ENCODE data around the gene TIMP3.
"Not testable (repeated sequence)": the region's sequence is repeated elsewhere in the genome, so short reads cannot be mapped to it uniquely, and the experiment has no call there.

The TIMP3 gene

DNA sequence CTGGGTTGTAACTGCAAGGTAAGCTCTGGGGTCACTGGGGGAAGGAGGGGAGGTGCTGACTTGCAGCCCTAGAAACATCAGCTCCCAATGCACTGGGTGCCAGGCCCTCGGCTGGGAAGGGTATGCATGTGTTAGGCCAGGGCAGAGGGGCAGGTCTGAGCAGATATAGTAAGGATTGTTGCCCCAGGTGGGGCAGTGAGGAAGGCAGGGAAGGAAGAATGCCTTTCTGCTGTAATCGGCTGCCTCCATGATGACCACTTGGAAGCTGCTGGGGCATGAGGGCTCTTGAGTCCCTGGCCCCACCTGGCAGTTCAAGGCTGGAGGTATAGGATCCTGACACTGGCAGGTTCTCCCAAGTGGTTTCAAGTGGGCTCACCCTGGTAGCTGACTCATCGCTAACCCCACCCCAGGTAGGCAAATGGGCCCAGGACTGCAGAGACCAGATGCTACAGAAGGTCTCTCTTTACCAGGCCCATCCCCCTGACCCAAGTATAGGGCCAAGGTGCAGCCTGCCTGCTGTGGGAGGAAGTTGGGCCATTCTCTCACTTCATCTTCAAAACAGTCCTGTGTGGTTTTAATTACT is 56.7 kb downstream of the TIMP3 start:
- no peak for DNase-seq

DNA sequence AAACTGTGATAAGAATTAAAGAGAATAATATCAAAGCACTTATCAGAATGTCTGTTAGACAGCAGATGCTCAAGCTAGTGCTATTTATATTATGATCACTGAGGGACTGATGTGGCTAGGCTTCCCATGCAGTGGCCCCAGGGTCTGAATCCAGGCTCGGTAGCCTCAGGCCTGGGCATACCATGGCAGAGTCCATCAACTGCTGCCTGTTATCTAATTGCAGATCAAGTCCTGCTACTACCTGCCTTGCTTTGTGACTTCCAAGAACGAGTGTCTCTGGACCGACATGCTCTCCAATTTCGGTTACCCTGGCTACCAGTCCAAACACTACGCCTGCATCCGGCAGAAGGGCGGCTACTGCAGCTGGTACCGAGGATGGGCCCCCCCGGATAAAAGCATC is 57.5 kb downstream of the TIMP3 start:
- DNase-seq, result no peak

DNA sequence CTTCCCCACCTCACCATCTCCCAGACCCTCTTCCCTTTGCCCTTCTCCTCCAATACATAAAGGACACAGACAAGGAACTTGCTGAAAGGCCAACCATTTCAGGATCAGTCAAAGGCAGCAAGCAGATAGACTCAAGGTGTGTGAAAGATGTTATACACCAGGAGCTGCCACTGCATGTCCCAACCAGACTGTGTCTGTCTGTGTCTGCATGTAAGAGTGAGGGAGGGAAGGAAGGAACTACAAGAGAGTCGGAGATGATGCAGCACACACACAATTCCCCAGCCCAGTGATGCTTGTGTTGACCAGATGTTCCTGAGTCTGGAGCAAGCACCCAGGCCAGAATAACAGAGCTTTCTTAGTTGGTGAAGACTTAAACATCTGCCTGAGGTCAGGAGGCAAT is 58.2 kb downstream of the TIMP3 start:
- no peak for DNase-seq

DNA sequence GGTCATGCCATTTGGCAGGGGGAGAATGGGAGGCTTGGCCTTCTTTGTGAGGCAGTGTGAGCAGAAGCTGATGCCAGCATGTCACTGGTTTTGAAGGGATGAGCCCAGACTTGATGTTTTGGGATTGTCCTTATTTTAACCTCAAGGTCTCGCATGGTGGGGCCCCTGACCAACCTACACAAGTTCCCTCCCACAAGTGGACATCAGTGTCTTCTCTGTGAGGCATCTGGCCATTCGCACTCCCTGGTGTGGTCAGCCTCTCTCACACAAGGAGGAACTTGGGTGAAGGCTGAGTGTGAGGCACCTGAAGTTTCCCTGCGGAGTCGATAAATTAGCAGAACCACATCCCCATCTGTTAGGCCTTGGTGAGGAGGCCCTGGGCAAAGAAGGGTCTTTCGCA is 59.8 kb downstream of the TIMP3 start:
- DNase-seq, result no peak

DNA sequence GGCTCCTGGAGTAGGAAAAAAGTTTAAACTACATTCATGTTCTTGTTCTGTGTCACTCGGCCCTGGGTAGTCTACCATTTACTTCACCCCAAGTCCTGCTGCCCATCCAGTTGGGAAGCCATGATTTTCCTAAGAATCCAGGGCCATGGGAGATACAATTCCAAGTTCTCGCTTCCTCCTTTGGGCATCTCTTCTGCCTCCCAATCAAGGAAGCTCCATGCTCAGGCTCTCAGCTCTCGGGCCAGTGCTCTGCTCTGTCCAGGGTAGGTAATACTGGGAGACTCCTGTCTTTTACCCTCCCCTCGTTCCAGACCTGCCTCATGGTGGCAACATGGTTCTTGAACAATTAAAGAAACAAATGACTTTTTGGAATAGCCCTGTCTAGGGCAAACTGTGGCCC is 60.6 kb downstream of the TIMP3 start:
- DNase-seq, result no peak

DNA sequence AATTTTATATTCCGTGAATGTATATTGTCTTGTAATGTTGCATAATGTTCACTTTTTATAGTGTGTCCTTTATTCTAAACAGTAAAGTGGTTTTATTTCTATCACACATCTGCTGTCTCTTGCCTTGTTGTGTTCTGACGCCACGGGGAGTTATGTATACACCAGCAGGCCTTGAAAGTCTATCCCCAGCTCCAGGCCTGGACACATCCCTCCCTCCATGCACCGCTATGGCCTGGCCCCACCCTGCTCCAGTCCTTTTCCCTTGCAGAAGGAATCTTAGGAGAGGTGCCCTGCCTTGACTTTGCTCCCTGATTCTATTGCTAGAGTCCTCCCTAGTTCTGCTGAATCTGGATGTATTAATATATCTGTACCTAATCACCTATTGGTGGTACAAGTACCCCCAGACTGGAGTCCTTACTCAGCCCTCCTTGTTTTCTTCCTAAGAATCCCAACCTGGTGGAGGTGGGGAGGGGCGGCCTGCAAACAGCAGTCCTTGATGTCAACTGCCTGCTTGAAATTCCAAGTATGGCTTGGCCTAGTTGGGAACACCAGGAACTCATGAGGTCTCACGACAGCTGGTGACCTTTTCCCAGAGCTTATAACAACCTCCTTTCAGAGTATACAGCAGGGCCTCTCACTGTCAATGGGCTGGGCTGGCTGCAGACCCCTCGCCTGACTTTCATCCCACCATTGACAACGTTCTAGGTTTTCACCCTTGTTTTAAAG is 61.6 kb downstream of the TIMP3 start:
- DNase-seq, result no peak

DNA sequence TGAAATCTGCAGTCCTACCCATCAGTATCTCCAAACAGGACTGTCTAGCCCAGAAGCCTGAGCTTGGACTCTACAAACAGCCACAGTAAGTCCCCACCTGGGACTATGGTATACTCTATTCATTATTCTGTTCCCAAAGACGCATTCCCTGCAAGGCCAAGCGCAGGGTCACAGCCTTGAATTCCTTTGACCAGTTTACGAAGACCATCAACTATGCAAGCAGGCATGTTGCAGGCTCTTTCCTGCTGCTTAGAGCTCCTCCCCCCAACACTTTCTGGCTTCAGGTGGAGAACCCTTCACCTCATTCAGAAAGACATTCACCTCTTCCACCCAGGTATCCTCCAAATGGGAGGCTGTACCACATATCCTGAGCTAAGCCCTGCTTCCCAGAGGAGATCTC is 62.5 kb downstream of the TIMP3 start:
- no peak for DNase-seq

DNA sequence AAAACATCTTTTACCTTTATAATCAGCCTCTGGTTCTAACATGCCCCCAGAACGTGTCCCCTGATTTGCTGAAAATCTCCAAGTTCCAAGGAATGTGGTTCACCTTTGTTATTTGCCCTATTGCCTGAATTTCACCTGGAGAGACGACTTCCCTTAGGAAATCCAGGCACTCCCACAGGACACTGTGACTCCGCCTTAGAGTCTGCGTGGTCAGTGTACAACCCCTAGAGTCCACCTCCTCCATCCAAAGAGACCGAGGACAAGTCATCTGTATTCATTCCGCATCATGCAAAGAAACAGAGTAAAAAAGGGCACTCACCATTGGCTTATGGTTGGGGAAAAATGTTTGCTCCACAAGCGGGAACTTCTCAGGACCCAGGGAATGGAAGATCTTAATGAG is 63.1 kb downstream of the TIMP3 start:
- no peak for DNase-seq

DNA sequence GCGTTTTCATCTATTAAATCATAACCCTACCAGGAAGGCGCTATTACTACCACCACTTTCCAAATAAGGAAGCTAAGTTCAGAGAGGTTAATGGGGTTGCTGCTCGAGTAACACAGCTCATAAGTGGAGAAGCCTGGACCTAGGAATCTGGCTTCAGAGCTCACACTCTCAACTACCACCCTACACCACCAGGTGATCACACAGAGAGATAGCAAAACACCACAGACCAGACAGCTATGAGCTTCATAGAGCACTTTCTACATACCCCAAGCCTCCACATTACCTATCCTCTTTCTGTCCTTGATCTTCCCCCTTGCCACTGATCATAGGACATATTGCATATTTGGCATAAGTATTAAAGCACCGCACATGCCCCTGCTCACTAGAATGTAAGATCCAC is 65.4 kb downstream of the TIMP3 start:
- DNase-seq, result no peak

DNA sequence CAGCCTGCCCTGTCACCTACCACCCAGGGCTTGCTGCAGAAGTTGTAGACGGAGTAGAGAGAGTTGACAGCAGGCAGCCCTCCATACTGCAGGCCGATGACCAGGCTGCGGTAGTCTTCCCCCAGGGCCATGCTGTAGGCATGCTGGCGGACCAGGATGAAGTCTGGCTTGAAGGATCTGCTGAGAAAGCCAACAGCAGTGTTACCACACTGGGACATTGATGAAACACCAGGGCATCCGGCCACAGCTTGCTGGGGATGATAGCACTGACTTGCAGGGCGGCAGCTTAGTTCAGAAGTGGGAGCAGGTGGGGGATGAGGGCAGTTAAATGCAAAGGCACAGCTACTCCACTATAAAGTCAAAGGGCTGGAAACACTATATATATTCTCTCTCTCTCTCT is 67.4 kb downstream of the TIMP3 start:
- no peak for DNase-seq

DNA sequence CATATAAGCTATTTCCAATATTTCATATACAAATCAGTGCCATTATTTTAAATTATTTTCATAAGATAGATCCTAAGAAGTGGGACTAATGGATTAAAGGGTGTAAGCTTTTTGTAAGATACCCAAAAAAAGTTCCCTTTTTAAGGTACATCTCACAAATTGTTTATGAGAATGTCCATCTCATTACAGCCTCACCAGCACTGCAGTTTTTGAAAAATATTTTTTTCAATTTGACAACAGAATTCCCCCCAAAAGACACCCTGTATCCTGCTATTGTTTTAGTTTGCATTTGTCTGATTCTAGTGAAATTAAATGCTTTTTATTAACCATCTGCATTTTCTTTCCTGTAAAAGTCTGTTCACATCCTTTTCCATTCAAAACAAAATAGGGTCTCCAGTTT is 69.0 kb downstream of the TIMP3 start:
- no peak for DNase-seq

DNA sequence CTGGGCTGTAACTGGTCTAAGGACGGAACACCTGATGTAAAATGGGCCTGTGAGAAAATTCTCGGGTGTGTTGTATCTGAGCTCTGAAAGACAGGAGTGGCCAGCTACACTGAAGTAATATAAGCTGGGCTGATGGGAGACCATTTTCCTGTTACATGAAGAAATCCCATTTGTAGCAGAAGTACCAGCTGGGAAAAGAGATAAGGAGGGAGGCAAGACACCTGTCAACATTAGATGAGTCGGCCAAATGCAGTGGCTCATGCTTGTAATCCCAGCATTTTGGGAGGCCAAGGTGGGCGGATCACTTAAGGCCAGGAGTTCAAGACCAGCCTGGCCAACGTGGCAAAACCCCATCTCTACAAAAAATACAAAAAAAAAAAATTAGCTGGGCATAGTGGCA is 72.1 kb downstream of the TIMP3 start:
- not testable (repeated sequence) for DNase-seq

DNA sequence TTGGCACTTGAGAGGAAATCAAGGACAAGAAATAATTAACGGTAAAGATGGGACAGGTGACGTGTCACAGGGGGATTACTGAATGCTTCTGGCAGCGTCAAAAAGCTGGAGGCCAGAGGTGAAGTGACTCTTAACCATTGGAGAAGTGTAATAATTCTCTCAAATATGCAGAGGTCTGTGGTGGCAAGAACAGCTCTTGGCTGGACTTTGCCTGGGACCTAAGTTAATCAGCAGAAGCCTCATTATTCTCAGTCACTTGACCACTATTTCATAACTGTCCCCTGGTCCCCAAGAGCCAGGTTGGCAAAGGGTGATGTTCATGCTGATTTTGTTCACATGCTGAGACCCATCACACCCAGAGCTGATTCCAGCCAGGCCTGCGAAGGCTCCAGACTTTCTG is 72.9 kb downstream of the TIMP3 start:
- no peak for DNase-seq

DNA sequence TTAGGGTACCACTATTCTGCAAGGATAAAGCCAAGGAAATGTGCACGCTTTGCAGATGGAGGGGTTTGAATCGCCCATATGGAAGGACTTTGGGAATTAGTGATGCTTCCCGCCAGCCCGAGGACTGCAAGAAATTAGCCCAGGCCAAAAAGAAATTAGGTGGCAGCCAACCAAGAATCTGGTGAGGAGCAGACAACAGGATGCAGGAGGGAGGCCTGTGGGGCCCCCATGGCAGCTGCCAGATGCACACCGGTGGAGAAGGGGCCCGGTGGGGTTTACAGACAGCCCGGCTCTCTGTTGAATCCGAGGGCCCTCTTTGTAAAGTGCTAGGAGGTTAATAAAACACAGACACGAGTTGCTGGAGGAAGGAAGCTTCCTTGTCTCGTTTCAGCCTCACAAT is 73.5 kb downstream of the TIMP3 start:
- no peak for DNase-seq

DNA sequence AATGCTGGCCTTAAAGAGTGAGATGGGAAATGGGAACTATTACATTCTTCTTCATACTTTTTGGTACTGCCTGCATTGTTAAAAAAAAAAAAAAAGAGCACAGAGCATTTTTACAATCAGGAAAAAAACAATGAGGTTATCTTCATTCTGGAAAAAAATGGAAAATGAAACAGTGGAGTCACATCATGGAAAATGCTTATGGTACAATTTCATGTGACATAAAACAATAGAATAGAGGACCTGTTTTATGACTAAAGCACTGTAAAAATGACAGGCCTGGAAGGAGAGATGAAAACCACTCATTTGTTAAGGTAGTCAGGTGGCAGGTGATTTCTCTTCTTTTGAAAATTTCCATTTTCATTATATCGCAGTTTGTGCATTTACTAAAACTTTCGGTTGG is 75.0 kb downstream of the TIMP3 start:
- no peak for DNase-seq

DNA sequence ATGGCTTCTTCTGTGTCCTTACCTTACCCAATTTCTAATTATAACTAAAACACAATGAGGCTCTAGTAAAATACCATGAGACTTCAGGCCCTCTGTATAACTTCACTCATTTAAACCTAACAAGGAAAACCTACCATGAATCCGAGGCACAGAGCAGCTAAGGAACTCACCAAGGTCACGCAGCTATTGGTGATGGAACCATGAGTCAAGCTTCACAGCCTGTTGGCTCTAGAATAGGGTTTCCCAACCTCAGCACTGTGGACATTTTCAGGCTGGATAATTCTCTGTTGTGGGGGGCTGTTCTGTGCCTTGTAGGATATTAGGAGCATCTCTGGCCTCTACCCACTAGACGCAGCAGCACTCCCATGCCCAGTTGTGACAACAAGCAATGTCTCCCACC is 75.7 kb downstream of the TIMP3 start:
- no peak for DNase-seq

DNA sequence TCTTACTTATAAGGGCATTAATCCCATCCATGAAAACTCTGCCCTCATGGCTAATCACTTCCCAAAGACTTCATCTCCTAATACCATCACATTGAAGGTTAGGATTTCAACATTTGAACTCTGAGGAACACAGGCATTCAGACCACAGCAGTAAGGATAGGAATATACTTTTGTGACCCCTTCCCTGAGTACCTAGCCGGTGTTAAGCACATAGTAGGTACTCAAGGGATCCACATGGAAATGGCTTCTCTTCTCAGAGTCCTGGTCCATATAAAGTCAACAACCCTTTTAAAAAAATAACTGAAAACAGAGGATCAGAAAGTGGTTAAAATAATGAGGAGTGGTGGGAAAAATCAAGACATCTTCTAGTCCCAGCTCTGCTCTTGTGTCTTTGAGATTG is 78.0 kb downstream of the TIMP3 start:
- DNase-seq, result no peak

DNA sequence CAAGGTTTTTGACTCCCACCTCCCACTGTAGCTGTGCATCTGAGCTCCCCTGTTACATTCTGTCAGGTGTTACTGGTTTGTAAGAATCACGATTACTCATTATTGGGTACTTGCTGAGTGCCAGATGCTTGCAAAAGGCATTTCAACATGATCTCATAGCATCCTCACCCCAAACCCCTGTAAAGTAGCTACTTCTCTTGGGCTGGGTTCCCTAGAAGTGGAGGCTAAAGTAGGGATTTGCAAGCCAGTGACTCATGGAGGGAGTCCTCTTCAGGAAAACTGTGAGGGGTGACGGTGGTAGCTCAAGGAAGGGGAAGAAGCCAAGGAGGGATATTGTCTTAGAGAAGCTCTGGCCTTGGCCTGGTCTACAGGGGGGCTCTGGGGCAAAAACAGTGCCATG is 78.6 kb downstream of the TIMP3 start:
- DNase-seq, result no peak

DNA sequence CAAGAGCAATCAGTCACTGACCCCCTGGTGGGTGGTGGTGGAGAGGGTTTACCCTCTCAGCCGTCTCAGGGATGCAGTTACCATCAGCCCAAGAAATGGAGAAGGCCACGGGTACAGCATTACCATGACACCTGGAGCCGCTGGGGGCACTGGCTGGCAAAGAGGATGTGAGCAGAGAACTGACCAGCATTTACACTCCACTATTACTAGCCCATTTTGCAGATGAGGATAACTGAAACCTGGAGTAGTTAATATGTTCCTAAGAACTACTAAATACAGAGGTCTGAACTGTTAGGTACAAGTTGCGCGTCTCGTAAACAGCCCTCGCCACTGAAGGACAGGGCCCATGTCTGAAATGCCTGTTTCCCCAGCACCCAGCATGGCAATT is 79.0 kb downstream of the TIMP3 start:
- DNase-seq, result no peak

DNA sequence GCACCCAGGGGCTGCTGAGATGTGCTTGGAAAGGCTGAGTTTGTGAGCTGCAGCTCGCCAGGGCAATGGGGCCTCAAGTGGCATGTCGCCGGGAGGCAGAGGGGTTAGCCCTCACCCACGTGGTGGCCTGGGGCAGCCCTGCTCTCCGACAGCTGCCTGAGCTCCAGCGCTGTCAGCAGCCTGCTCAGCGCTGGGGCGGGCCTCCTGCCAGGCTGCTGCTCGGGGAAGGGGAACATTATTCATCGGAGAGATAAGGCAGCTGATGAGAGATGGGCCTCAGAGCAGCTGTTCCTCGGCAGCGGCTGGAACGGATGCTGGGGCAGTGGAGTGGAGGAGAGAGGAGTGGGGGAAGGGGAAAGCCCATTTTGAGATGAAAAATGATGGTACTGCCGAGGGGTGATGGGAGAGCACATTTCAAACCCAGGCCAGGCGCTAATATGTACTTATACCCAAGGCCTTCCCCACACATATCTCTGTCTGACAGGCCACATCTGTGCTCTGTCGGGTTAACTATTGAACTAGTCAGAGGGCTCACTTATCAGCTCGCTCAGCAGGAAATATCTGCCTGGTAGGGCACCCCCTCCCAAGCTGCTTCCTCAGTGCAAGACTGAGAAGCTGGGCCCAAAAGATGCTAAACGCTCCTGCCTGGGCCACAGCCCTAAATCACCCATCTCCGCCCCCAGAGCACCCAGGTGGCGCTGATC is 79.5 kb downstream of the TIMP3 start:
- peak; percentile 53 for DNase-seq

DNA sequence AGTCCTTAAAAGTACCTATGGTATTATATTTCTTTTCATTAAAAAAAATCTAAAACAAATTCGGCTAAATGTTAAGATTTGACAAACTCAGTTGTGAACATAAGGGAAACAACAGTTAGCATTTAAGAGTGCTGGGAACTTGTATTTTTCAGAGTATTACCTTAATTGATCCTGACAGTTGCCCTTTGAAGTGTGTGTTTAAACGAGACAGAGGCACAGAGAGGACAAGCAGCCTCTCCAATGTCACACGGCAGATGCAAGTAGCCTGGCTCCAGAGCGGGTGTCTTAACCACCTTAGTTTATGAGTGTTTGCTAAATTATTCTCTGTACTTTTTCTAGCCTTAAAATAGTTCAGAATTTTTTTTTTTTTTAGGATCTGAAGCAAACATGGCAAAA is 80.9 kb downstream of the TIMP3 start:
- no peak for DNase-seq

DNA sequence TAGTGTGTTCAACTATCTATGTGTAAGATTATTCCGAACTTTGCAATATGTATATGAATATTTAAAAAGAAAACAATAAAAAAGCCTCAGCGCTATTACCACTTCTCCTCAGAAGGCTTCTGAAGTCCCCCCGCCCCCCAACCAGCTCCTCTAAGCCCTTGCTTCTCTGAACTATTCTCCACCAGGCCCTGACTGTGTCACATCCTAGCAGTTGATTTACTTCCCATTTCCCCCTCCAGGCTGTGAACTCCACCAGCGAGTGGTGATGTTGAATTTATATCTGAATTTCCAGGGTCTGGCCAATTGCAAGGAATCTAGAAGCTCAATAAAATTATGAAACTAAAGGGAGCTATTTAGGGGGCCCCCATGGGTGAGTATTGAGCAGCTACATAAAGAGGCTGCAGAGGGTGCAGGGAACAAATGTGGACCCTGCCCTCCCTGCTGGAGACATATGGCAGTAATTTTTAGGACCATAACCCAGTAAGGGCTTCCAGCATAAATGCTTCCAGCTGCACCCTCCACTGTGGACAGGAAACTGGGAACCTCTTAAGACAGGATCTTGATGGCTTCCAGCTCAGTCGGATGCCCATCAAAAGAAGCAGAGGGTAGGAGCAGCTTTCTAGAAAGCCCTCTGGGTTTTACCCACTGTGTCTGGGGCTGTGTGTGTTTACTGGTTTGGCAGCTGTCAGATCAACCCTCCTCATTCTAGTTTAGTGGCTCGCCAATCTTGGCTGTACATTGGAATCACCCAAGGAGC is 81.4 kb downstream of the TIMP3 start:
- DNase-seq, result no peak

DNA sequence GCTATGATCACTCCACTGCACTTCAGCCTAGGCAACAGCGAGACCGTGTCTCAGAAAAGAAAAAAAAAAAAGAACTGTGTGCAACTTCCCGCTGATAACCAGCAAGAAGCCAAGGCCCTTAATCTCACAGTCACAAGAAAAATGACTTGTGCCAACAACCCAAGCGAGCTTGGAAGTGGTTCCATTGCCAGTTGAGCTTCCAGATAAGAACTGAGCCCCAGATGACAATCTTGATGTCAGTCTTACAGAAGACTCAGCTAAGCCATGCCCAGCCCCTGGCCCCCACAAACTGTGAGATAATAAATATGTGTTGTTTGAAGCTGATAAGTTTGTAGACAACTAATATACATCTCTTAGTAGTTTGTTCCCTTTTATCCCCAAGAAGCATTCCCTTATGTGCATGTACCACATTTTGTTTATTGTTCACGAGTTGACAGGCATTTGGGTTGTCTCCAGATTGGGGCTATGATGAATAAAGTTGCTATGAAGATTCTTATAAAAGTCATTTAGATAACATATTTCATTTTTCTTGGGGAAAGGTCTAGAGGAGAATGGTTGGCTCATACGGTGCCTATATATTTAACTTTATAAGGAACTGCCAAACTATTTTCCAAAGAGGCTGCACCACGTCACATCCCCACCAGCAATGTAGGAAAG is 85.9 kb downstream of the TIMP3 start:
- DNase-seq, result no peak
